Gastrocnemius medialis (tissue), 4 donors: ENCODE results near the gene FAM163B.

Source experiments
- CTCF ChIP-seq, 5 experiments: fragments of 450-650 bp in 3 of 5; fragments of 200-600 bp in 2 of 5; sonication (generic) in 2 of 5; IDR thresholded peaks in 4 of 5; conservative IDR thresholded peaks in 1 of 5; 1 replicate in 4 of 5; 2 replicates in 1 of 5; pipeline ENCODE4 v1.5.1; 2016 to 2019; ENCODE audit warnings: antibody characterized with exemption in 5 of 5, mild to moderate bottlenecking in 3 of 5, moderate library complexity in 3 of 5
- POLR2A ChIP-seq, 2 donors: fragments of 450-650 bp; IDR thresholded peaks; one replicate each; pipeline ENCODE4 v1.6.1; 2017; ENCODE audit warnings: antibody characterized with exemption in 2 of 2, mild to moderate bottlenecking in 2 of 2, moderate library complexity in 2 of 2

- TF ChIP-seq CTCF (IDR thresholded peaks at IDR 0.05 in 4 of 5, conservative IDR thresholded peaks at IDR 0.05 in 1 of 5) (no peak), POLR2A (IDR thresholded peaks at IDR 0.05) (no peak)
Measured at GRCh38 chr9:133600739-133601138, 8.4 kb downstream of the FAM163B start.
